Mucosa of descending colon (tissue), 3 donors: Measurements from ENCODE around the gene TRANK1. TPM values are rescaled to one million over a fixed set of nuclear protein-coding genes. Genes with fewer than 3 reads are reported as not detected.
A peak's percentile ranks its signal among the peaks of the same experiment; 100 is the strongest.

Experiments used
- ATAC-seq: fragments of 200-7000 bp; cut with Tn5 transposase; one replicate; pipeline ENCODE4 v1.9.1; 2020; ENCODE audit warnings: mild to moderate bottlenecking, moderate library complexity
- DNase-seq, 3 donors: peaks; one replicate each; pipeline ENCODE4 v3.0.0-alpha.2; 2020
- H3K36me3 ChIP-seq: fragments of 200-600 bp; one replicate; pipeline ENCODE4 v1.8.0; 2021; ENCODE audit warnings: low read depth, mild to moderate bottlenecking
- H3K4me1 ChIP-seq: fragments of 200-600 bp; one replicate; pipeline ENCODE4 v1.8.0; 2021; ENCODE audit warnings: low read depth, mild to moderate bottlenecking
- H3K4me3 ChIP-seq: fragments of 200-600 bp; one replicate; pipeline ENCODE4 v1.8.0; 2021; ENCODE audit warnings: mild to moderate bottlenecking
- H3K9me3 ChIP-seq: fragments of 200-600 bp; one replicate; pipeline ENCODE4 v1.8.0; 2021; ENCODE audit warnings: mild to moderate bottlenecking
- CTCF ChIP-seq: fragments of 200-600 bp; IDR thresholded peaks from one replicate; pipeline ENCODE4 v1.8.0; 2022; ENCODE audit warnings: antibody characterized with exemption, mild to moderate bottlenecking
- intact Hi-C, 2 donors: fragments of 100-400 bp; cut with DNase I in 1 of 2; cut with micrococcal nuclease in 1 of 2; formaldehyde crosslinking; loops; one replicate each; pipeline versions ENCODE4 v1.11.0 to v1.11.1; 2022; cut with DNase I, micrococcal nuclease
- total RNA-seq, 3 donors: library from RNA; stranded (reverse); fragmentation: NEBNext Ultra II Directional in 2 of 3; extraction: Animal tissue kit (Norgen Biotek cat#: 25700) in 2 of 3; gene quantifications; one replicate each; pipeline versions ENCODE4 v1.2.1 to v1.2.4, GENCODE V29; 2021 to 2023
- donor health status: DM: no; HTN: no; CAD: no; lungs with moderate emphysema.
- donor health status: DM: no; HTN: no; CAD: no.
- donor health status: DM: no; HTN: yes; CAD: no.

The TRANK1 gene
- total RNA-seq, 3 donors from 2014 or later, result 78.6 to 163 (median 97.3) TPM

DNA sequence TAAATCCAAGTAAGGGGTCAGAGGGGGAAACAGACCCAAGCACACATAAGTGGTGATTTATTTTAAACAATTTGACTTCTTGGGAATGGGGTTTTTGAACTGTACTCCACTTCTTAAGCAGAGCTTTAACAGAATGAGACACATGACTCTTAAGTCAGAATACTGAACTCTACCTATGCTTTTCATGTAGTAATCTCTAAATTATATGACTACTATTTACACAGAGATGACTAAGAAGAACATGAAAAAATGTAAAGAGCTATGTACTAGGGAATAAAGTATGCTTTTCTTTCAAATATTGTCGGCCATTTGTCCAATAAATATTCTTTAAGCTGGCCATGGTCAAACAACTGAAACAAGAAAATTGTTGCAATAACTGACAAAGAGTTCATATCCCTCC, 35.2 kb downstream of the TRANK1 start:
- ATAC-seq (no peak), DNase-seq (no peak)
- peaks cover 18% of the 10 kb centered on the region for H3K4me1 ChIP-seq
- intact Hi-C loops, result no loop called here
- H3K36me3 ChIP-seq, result no peaks in the 10 kb centered on the region
- no peak for TF ChIP-seq CTCF
- H3K4me3 ChIP-seq, result no peak overlapping the region
- H3K9me3 ChIP-seq, result no peaks in the 10 kb centered on the region

GRCh38 chr3:36909181-36909580, 35.7 kb downstream of the TRANK1 start:
- ATAC-seq (no peak), DNase-seq (no peak)
- Histone ChIP-seq H3K4me3 (no peak overlapping the region), H3K9me3 (no peaks in the 10 kb centered on the region), H3K4me1 (peaks cover 18% of the 10 kb centered on the region), H3K36me3 (no peaks in the 10 kb centered on the region)
- no peak for TF ChIP-seq CTCF
- intact Hi-C loops, result no loop called here

GRCh38 chr3:36908647-36909180, 36.1 kb downstream of the TRANK1 start:
- TF ChIP-seq CTCF, result no peak
- ATAC-seq (no peak), DNase-seq (no peak)
- H3K36me3 ChIP-seq, result no peaks in the 10 kb centered on the region
- H3K4me3 ChIP-seq, result peak overlapping the region; percentile 25
- intact Hi-C loops, result no loop called here
- H3K9me3 ChIP-seq, result no peaks in the 10 kb centered on the region
- peaks cover 18% of the 10 kb centered on the region for H3K4me1 ChIP-seq

- intact Hi-C loops, result no loop called here
- no peaks in the 10 kb centered on the region for H3K36me3 ChIP-seq
- H3K4me3 ChIP-seq, result peak overlapping the region; percentile 25
- DNase-seq (peak; percentile 79 to 86 (median 84)), ATAC-seq (peak; percentile 87)
- H3K9me3 ChIP-seq, result no peaks in the 10 kb centered on the region
- peaks cover 18% of the 10 kb centered on the region for H3K4me1 ChIP-seq
- no peak for TF ChIP-seq CTCF
These were observed 36.8 kb downstream of the TRANK1 start for GRCh38 chr3:36907911-36908646.

GRCh38 chr3:36906504-36907149, 38.2 kb downstream of the TRANK1 start:
- Histone ChIP-seq H3K4me1 (peaks cover 7% of the 10 kb centered on the region), H3K36me3 (no peaks in the 10 kb centered on the region), H3K9me3 (no peaks in the 10 kb centered on the region), H3K4me3 (no peak overlapping the region)
- TF ChIP-seq CTCF, result no peak
- DNase-seq (no peak), ATAC-seq (no peak)
- intact Hi-C loops, result no loop called here
